OCI-LY7 (cell line): ENCODE measurements around the gene UEVLD. TPM values are rescaled to one million over a fixed set of nuclear protein-coding genes. Genes with fewer than 3 reads are reported as not detected.
A peak's percentile ranks its signal among the peaks of the same experiment; 100 is the strongest.

Experiments
- BruUV-seq: library from RNA; stranded (reverse); fragments of 400-500 nt; replicated peaks from 2 replicates; lab custom pipeline; 2021; lab: Mats Ljungman, UMichigan
- CTCF ChIA-PET: fragments of 300-600 bp; sonication (Branson Sonifier 250); formaldehyde crosslinking; loops from one replicate; lab custom pipeline; 2022; ENCODE audit warnings: antibody characterized with exemption; ENCODE audit not compliant: unreplicated experiment; lab: Charles Lee
- POLR2A ChIA-PET: fragments of 300-600 bp; sonication (Branson Sonifier 250); formaldehyde crosslinking; loops from one replicate; lab custom pipeline; 2022; ENCODE audit warnings: antibody characterized with exemption; lab: Charles Lee
- DNase-seq: peaks from one replicate; pipeline ENCODE4 v3.0.0-alpha.2; 2015; ENCODE audit warnings: low spot score
- H2AFZ ChIP-seq: fragments of 200-600 bp; sonication (generic), shearing (Covaris generic); 2 replicates; pipeline ENCODE4 v1.6.1; 2014; ENCODE audit warnings: mild to moderate bottlenecking, antibody characterized with exemption, low read length, moderate library complexity
- H3K27ac ChIP-seq: fragments of 200-600 bp; sonication (generic); 2 replicates; pipeline ENCODE4 v1.5.1; 2014; ENCODE audit warnings: mixed run types, low read depth, mild to moderate bottlenecking, moderate library complexity, low read length, inconsistent platforms; ENCODE audit not compliant: poor library complexity, severe bottlenecking
- H3K36me3 ChIP-seq: fragments of 200-600 bp; sonication (generic); 2 replicates; pipeline ENCODE4 v1.6.1; 2014; ENCODE audit warnings: mild to moderate bottlenecking, antibody characterized with exemption, low read length, moderate library complexity, mixed read lengths; ENCODE audit not compliant: insufficient read depth
- H3K4me1 ChIP-seq: fragments of 200-600 bp; sonication (generic); 2 replicates; pipeline ENCODE4 v1.5.1; 2014; ENCODE audit warnings: mild to moderate bottlenecking, low read length; ENCODE audit not compliant: insufficient read depth, poor library complexity, severe bottlenecking
- H3K4me2 ChIP-seq: fragments of 200-600 bp; sonication (generic); 2 replicates; pipeline ENCODE4 v1.6.1; 2014; ENCODE audit warnings: mild to moderate bottlenecking, low read length
- H3K4me3 ChIP-seq: fragments of 200-600 bp; sonication (generic); 2 replicates; pipeline ENCODE4 v1.5.1; 2014; ENCODE audit warnings: mild to moderate bottlenecking, low read depth, low read length; ENCODE audit not compliant: poor library complexity, severe bottlenecking
- H3K79me2 ChIP-seq: fragments of 200-600 bp; sonication (generic); 2 replicates; pipeline ENCODE4 v1.6.1; 2016; ENCODE audit warnings: low read depth, mild to moderate bottlenecking, low read length, moderate library complexity, mixed read lengths; ENCODE audit not compliant: insufficient read depth
- H3K9me2 ChIP-seq: fragments of 200-600 bp; sonication (generic); 2 replicates; pipeline ENCODE4 v1.6.1; 2016; ENCODE audit warnings: mild to moderate bottlenecking, low read length, mixed read lengths; ENCODE audit not compliant: insufficient read depth
- H3K9me3 ChIP-seq: fragments of 200-600 bp; sonication (generic); 2 replicates; pipeline ENCODE4 v1.6.1; 2014; ENCODE audit warnings: mild to moderate bottlenecking, mixed run types, low read length, mixed read lengths
- H4K20me1 ChIP-seq: fragments of 200-600 bp; sonication (generic); 2 replicates; pipeline ENCODE4 v1.6.1; 2014; ENCODE audit warnings: mild to moderate bottlenecking, antibody characterized with exemption, low read length, moderate library complexity, mixed read lengths; ENCODE audit not compliant: insufficient read depth
- EZH2phosphoT487 ChIP-seq: fragments of 200-600 bp; sonication (generic); IDR thresholded peaks from 2 replicates; pipeline ENCODE4 v1.6.1; 2018; ENCODE audit warnings: low read depth, borderline replicate concordance, mild to moderate bottlenecking, mixed run types, antibody characterized with exemption, low read length, moderate library complexity, mixed read lengths
- intact Hi-C: fragments of 100-400 bp; cut with micrococcal nuclease; formaldehyde crosslinking; loops from one replicate; pipeline ENCODE4 v1.10.0; 2022; ENCODE audit not compliant: unreplicated experiment
- total RNA-seq, 2 experiments: library from RNA; depleted of rRNA in 1 of 2; stranded (reverse); fragments of >200 nt in 1 of 2; shearing (Covaris generic) in 1 of 2; gene quantifications; 2 replicates each; pipeline ENCODE4 v1.2.3, GENCODE V29; 2014 to 2022
- TF ChIP-seq, protein P1 (sequence below): fragments of 200-600 bp; sonication (generic); conservative IDR thresholded peaks from 2 replicates; pipeline ENCODE4 v1.5.1; 2014; ENCODE audit warnings: mild to moderate bottlenecking, antibody characterized with exemption, low read length, moderate library complexity, mixed read lengths

UEVLD gene
- total RNA-seq, 2 experiments from 2014 or later = 1.5 to 3.5 TPM

DNA sequence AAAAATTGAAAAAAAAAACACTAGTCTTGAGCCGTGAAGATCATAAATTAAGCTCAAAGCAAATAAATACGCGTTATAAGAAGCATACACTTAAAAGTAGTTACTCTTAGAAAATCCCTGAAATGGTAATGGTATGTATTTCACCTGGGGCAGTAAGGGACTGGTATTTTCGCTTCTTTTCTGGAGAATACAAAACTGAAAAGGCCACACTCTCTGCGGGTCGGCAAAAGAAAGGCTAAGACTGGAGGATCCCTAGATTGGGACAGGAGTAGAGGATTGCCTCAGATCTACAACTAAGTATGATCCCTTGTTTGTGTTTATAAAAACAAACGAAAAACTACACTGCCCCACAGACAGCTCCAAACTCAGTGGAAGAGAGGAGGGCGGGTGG lies 62.4 kb downstream of the UEVLD start:
- DNase-seq = no peak
- CTCF ChIA-PET = interaction anchor here (0.6 kb wide), 1 partner anchor 113 kb away, joined by 14 read pairs; no protein-coding TSS in a partner anchor
- peaks cover 76% of the 10 kb centered on the region for H3K79me2 ChIP-seq

DNA sequence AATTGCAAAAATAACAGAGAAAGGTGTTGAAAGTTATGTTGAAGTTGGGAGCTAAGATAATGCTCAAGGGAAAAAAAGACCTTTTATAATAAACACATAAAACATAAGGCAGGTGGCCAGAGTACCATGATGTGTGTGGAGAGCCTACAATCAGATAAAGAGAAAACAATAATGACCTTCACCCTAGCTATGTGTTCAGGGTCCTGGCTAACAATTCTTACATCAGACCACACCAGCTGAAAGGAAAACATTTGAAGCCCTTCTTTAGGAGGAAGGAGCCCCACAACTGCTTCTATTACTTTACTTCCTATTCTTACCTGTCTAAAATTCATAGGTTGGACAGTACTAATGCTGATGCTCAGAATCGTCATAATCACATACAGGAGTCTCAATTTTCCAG lies 64.3 kb downstream of the UEVLD start:
- CTCF ChIA-PET = no interaction called here
- POLR2A ChIA-PET = interaction anchor here (0.6 to 1.2 kb wide), 5 partner anchors 10 to 598 kb away, joined by 3 to 5 read pairs (median 3); partner anchors contain the start of gene SPTY2D1

More for the DNA sequence above, 62.4 kb downstream of the UEVLD start:
- POLR2A ChIA-PET = interaction anchor here (0.6 to 2.1 kb wide), 17 partner anchors 11 to 300 kb away, joined by 3 to 17 read pairs (median 5); partner anchors contain the start of genes GTF2H1, HPS5 and LDHA
- Histone ChIP-seq H3K27ac (peak overlapping the region; percentile 87), H2AFZ (peak overlapping the region; percentile 41; the same call in 1 of the 2 replicates), H3K9me3 (no peaks in the 10 kb centered on the region), H3K4me3 (peak overlapping the region; percentile 86), H3K36me3 (peaks cover 24% of the 10 kb centered on the region), H4K20me1 (peaks cover 5% of the 10 kb centered on the region; the same call in 1 of the 2 replicates), H3K4me1 (peaks cover 62% of the 10 kb centered on the region), H3K9me2 (no peaks in the 10 kb centered on the region), H3K4me2 (peak overlapping the region; percentile 90)
- TF ChIP-seq, protein P1, sequence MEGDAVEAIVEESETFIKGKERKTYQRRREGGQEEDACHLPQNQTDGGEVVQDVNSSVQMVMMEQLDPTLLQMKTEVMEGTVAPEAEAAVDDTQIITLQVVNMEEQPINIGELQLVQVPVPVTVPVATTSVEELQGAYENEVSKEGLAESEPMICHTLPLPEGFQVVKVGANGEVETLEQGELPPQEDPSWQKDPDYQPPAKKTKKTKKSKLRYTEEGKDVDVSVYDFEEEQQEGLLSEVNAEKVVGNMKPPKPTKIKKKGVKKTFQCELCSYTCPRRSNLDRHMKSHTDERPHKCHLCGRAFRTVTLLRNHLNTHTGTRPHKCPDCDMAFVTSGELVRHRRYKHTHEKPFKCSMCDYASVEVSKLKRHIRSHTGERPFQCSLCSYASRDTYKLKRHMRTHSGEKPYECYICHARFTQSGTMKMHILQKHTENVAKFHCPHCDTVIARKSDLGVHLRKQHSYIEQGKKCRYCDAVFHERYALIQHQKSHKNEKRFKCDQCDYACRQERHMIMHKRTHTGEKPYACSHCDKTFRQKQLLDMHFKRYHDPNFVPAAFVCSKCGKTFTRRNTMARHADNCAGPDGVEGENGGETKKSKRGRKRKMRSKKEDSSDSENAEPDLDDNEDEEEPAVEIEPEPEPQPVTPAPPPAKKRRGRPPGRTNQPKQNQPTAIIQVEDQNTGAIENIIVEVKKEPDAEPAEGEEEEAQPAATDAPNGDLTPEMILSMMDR = no peak
- no peak for TF ChIP-seq EZH2phosphoT487
- BruUV-seq = no TSS peak
- intact Hi-C loops = loop anchor here (2.0 to 10.0 kb wide), 8 partner anchors 109 to 716 kb away; partner anchors contain the start of genes E2F8, GTF2H1, HPS5 and LDHA

More for the DNA sequence above, 64.3 kb downstream of the UEVLD start:
- TSS peak; percentile 33 for BruUV-seq
- Histone ChIP-seq H3K9me3 (no peaks in the 10 kb centered on the region), H3K4me1 (peaks cover 45% of the 10 kb centered on the region), H3K36me3 (peaks cover 24% of the 10 kb centered on the region), H3K27ac (no peak overlapping the region), H3K4me3 (no peak overlapping the region), H4K20me1 (peaks cover 5% of the 10 kb centered on the region; the same call in 1 of the 2 replicates), H2AFZ (no peak overlapping the region), H3K9me2 (no peaks in the 10 kb centered on the region), H3K79me2 (peaks cover 80% of the 10 kb centered on the region), H3K4me2 (peak overlapping the region; percentile 36; the same call in 1 of the 2 replicates)
- DNase-seq = no peak
- intact Hi-C loops = loop anchor here (10.0 kb wide), 1 partner anchor 509 kb away; the partner anchor contains the start of gene SERGEF
- TF ChIP-seq, protein P1 = no peak
- TF ChIP-seq EZH2phosphoT487 = no peak
